Measurements from ENCODE around the gene SDCBP2.
A peak's percentile ranks its signal among the peaks of the same experiment; 100 is the strongest.

Gene SDCBP2

DNA sequence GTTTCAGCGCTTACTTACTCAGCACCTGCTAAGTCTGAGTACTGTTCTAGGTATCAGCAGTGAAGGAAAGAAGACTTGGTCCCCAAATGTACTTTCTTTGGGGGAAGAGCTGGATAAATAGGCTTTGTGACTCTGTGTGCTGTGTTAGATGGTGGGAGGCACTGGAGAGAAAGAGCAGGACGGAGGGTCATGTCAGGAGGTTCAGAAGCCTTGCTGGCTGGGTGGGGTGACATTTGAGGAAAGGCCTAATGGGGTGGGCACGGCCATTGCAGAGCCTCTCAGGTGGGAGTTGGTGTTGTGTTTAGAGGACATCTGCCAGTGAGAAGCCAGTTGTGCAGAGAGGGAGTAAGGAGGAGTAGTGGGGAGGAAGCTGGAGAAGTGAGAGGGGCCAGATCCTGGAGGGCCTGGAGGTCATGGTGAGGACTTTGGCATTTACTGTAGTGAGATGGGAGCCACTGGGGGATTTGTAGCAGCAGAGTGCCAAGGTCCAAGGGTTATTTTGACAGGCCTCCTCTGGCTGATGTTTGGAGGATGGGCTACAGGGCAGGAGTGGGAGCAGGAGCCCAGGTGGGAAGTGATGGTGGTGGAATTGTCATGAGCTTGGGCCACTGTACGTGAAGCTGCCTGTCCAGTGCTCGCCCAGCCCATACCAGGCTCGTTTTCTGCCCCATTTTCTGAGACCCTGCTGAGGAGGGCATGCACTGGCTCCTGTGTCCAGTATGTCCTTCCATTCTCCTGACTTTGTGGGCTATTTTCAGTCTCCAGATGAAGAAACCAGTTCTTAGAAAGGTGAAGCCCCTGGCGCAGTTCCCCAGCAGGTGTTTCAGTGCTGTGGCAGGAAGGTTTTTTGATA, 886 bp downstream of the SDCBP2 start:
- DNase-seq = no peak

- no peak for DNase-seq
Observed at GRCh38 chr20:1327241-1327653, 1.7 kb downstream of the SDCBP2 start.

DNA sequence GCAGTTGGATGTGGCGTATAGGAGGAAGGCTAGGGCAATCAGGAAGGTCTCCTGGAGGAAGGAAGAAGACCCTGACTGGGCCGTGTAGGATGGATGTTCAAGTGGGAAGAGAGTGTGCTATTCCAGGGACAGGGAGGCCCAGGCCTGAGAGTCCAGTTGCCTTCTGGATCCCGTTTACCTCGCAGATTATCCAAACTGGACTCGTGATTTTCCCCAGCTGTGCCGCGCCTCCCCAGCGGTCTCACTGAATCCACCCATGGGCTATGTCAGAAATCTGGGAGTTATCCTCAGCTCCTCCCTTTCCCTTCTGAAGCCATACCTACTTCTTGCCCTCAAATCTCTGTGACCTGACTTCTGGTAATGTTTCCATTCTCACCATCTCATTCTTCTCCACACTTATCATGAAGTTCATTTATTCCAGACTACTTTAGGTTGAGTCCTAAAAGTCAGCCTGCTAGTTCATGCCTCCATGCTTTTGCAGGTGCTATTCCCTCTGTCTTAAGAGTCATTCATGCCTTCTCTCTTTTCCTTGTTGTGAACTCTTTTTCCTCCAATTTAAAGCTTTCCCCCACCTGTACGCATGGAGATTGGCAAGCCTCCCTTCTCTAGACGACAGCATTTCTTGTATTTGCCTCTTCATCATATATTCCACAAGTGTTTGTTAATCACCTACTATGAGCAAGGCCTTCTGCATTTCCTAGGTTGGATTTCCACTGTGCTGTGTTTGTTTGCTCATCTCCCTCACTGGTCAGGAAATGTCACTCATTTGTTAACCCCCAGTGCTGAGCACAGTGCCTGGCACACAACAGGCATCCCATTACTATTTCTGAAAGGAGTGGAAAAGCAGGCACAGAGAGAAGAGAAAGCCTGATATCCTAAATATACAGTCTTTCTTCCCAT, 2.7 kb downstream of the SDCBP2 start:
- no peak for DNase-seq

- DNase-seq = peak; percentile 96 to 99 (median 98)
Observed at GRCh38 chr20:1325173-1326030, 3.5 kb downstream of the SDCBP2 start.

GRCh38 chr20:1324598-1325172, 4.3 kb downstream of the SDCBP2 start:
- no peak for DNase-seq

DNA sequence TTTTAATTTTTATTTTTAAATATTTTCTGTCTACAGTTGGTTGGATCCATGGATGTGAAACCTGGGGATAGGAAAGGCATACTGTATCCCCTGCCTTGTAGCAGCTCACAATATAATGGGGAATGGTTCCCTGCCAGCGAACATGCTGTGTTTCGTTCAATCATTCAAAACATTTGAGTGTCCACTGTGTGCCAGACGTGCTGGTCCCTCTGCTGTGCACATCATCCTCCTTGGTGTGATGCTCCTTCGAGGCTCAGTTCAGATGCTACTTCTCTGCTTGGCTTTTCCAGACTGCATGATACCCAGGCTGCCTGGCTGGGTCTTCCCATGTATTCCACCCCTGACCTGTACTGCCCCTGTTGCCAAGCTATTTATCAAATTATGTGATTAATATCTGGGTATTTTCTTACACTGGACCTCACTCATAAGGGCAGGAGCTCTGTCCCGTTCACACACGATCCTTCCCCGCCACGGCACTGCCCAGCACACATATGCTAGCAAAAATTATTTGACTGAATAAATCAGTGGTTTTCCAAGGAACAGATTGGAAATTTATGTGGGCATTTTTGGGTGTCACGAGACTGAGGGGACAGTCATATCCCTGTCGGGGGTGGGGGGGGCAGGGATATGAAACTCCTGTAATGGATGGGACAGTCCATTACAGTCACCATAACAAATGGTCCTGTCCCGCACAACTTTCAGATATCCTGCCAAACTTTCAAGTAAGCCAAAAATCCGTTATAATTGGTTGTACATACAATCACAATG, 4.9 kb downstream of the SDCBP2 start:
- DNase-seq = no peak

DNA sequence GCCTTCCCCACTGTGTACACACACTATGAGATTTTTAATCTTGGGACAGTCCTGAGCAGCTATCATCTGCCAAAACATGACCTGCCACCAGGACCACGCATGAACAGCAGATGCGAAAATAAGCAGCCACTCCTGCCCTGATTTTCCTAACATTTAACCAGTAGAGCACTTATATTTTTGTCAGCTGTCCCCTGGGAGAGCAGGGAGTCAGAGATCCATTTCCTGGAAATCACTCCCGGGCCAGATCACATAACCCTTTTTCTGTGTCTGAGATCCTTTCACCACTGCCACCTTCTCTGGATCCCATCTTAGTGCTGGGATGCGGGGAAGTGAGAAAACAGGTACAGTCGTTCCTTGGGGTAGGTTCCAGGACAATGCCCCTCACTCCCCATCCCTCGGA, 5.7 kb downstream of the SDCBP2 start:
- no peak for DNase-seq

GRCh38 chr20:1322511-1323245, 6.3 kb downstream of the SDCBP2 start:
- no peak for DNase-seq

GRCh38 chr20:1321654-1321939, 7.3 kb downstream of the SDCBP2 start:
- no peak for DNase-seq

DNA sequence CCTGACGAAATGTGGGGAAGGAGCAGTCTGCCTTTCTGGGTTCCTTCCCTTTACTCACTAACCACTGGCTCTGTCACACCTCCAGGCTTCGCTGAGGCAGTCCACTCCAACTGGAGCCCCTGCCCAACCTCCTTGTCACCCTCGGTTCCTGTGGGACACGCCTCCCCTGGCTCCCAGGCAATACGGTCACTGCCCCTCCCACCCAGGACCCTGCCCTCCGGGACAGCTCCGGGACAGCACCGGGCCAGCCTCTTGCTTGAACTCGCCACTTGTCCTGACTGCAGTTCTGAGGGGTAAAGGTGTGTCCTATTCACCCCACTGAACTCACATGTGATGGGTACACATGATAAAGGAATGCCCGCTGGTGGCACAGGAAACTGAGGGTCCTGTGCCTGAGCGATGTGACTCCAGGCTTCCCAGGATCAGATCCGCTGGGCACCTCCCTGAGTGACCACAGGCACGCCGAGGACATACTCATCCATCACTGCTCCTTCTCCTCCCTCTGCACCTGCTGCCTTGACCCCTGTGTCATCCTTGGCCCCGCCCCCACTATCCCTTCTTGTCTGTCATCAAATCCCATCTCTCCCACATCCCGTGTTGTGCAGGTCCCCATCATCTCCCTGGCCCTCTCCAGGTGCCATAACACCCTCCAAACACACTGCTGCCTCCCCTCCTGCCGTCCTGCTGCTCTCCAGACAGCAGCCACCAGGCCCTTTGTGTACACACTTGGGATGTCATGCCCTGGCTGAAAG, 7.9 kb downstream of the SDCBP2 start:
- no peak for DNase-seq

- no peak for DNase-seq
Observed at GRCh38 chr20:1320016-1320415, 8.9 kb downstream of the SDCBP2 start.

- no peak for DNase-seq
Observed at GRCh38 chr20:1319462-1319861, 9.5 kb downstream of the SDCBP2 start.

DNA sequence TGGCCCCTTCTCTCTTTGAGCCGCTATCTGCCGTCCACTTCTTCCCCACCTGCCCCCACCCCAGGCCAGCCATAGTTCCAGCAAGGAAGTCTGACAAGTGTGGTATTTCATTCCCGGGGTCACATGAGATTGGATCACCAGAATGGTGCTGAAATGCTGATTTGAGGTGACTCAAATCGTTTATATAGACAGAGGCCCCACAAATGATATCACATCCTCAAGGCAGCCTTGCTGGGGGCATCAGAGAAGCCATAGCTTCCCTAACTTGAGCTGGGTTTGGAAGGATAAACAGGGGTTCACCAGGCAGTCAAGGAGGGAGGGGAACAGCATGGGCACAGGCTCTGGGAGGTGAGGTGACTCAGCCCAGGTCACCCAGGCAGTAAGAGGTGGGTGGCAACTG, 9.9 kb downstream of the SDCBP2 start:
- no peak for DNase-seq

GRCh38 chr20:1317545-1318255, 11.2 kb downstream of the SDCBP2 start:
- DNase-seq = no peak

DNA sequence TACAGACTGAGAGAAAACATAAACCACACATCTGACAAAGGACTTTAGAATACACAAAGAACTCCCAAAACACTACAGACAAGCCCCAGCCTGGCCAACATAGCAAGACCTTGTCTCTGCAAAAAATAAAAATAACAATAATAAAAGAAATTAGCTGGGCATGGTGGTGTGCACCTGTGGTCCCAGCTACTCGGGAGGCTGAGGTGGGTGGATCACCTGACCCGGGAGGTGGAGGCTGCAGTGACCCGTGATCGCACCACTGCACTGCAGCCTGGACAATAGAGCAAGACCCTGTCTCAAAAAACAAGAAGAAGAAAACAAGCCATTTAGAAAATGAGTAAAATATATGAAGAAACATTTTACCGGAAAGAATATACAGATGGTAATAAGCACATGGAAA, 13.1 kb downstream of the SDCBP2 start:
- no peak for DNase-seq

- DNase-seq = peak; percentile 38 to 54 (median 44)
Observed at GRCh38 chr20:1313236-1313964, 15.5 kb downstream of the SDCBP2 start.

DNA sequence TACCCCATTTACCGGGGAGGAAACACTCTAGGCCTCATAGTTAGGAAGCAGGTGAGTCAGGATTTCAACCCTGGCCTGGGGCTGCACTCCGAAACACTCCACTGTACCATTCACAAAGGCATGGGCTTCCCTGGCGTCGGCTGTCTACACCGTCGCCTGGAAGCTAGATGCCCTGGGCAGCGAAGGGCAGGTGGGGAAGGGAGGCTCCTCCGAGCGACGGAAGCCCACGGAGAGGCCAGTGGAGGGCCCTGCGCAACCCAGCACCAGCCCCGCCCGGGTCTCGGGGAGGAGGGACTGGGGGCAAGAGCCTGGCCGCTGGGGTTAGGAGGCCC, 16.1 kb downstream of the SDCBP2 start:
- DNase-seq = no peak

- DNase-seq = no peak
Observed at GRCh38 chr20:1312308-1312707, 16.6 kb downstream of the SDCBP2 start.

DNA sequence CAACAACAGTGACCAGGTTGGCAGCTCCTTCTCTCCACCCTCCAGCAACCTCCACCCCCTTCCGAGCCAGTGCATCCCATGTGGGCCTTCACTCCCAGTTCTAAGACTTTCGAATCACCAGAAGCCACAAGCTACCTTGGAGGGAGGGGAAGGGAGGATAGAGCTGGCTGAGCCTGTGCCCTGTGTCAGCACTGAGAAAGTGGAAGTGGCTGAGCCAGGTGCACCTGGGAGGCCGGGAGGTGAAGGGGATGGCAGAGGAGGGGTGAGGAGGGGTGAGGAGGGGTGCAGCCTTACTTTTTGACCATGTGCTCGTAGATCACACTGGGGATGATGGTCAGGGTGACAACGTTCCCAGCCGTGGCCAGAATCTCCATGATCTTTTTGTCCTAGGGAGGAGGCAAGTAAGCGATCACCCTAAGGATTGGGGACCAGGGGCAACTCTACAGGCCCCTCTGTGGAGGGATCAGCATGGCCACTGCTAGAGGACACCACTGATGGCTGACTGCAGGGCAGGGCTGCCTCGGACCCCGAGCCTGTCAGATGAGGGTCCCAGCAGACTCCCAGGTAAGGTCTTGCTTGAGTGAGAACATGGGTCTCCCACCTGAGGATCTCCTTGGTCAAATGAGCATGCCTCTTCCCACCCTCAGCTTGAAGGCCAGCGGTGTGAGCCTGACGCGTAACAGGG, 18.3 kb downstream of the SDCBP2 start:
- DNase-seq = no peak

Measured in activated CD4-positive, CD25-positive, alpha-beta regulatory T cell (primary cell).